ENCODE results near the gene NSFL1C.

The NSFL1C gene

GRCh38 chr20:1420066-1420465 lies 46.6 kb downstream of the NSFL1C start:
- H3F3A ChIP-seq (ENCODE audit: control insufficient read depth, insufficient read depth): no peaks in the 10 kb centered on the region
- H3K4me3 ChIP-seq (ENCODE audit: low read length): no peak overlapping the region
- TF ChIP-seq EZH2phosphoT487 (IDR thresholded peaks at IDR 0.05; ENCODE audit: borderline replicate concordance, low read length) (no peak), CTCF (IDR thresholded peaks at IDR 0.05; ENCODE audit: low read depth, low read length, poor library complexity, severe bottlenecking) (no peak)
- no peak overlapping the region for H3K4me2 ChIP-seq (ENCODE audit: low read length)
- H3K9me3 ChIP-seq (ENCODE audit: control insufficient read depth, insufficient read depth, low read length): peaks cover 12% of the 10 kb centered on the region; the same call in 1 of the 2 replicates
- no peak overlapping the region for H3K27ac ChIP-seq (ENCODE audit: low read depth, low read length)
- no peaks in the 10 kb centered on the region for H3K9me2 ChIP-seq (replicated peaks; ENCODE audit: control insufficient read depth, low read length)
- H3K36me3 ChIP-seq (ENCODE audit: control insufficient read depth, low read length): no peaks in the 10 kb centered on the region
- no peaks in the 10 kb centered on the region for H4K20me1 ChIP-seq (ENCODE audit: control insufficient read depth, insufficient read depth, low read depth, low read length)
- H3K27me3 ChIP-seq (ENCODE audit: control insufficient read depth, low read length): no peaks in the 10 kb centered on the region
- peaks cover 5% of the 10 kb centered on the region; the same call in 1 of the 2 replicates for H3K4me1 ChIP-seq (ENCODE audit: control insufficient read depth, low read length)
- H3K79me2 ChIP-seq (ENCODE audit: control insufficient read depth, low read length): no peaks in the 10 kb centered on the region

GRCh38 chr20:1418350-1418749 lies 48.3 kb downstream of the NSFL1C start:
- H3K27ac ChIP-seq (ENCODE audit: low read depth, low read length): no peak overlapping the region

GRCh38 chr20:1417790-1418189 lies 48.9 kb downstream of the NSFL1C start:
- Histone ChIP-seq H3K27ac (ENCODE audit: low read depth, low read length) (no peak overlapping the region), H3F3A (ENCODE audit: control insufficient read depth, insufficient read depth) (no peaks in the 10 kb centered on the region), H3K4me2 (ENCODE audit: low read length) (no peak overlapping the region)

More at GRCh38 chr20:1418350-1418749, 48.3 kb downstream of the NSFL1C start:
- TF ChIP-seq CTCF (IDR thresholded peaks at IDR 0.05; ENCODE audit: low read depth, low read length, poor library complexity, severe bottlenecking) (no peak), EZH2phosphoT487 (IDR thresholded peaks at IDR 0.05; ENCODE audit: borderline replicate concordance, low read length) (no peak)
- H4K20me1 ChIP-seq (ENCODE audit: control insufficient read depth, insufficient read depth, low read depth, low read length): no peaks in the 10 kb centered on the region
- H3K9me3 ChIP-seq (ENCODE audit: control insufficient read depth, insufficient read depth, low read length): peaks cover 12% of the 10 kb centered on the region; the same call in 1 of the 2 replicates
- no peaks in the 10 kb centered on the region for H3K36me3 ChIP-seq (ENCODE audit: control insufficient read depth, low read length)
- H3K9me2 ChIP-seq (replicated peaks; ENCODE audit: control insufficient read depth, low read length): no peaks in the 10 kb centered on the region
- no peak overlapping the region for H3K4me3 ChIP-seq (ENCODE audit: low read length)
- no peak overlapping the region for H3K4me2 ChIP-seq (ENCODE audit: low read length)
- H3F3A ChIP-seq (ENCODE audit: control insufficient read depth, insufficient read depth): no peaks in the 10 kb centered on the region
- H3K4me1 ChIP-seq (ENCODE audit: control insufficient read depth, low read length): no peaks in the 10 kb centered on the region
- H3K27me3 ChIP-seq (ENCODE audit: control insufficient read depth, low read length): peaks cover 2% of the 10 kb centered on the region; the same call in 1 of the 2 replicates
- H3K79me2 ChIP-seq (ENCODE audit: control insufficient read depth, low read length): no peaks in the 10 kb centered on the region

More at GRCh38 chr20:1417790-1418189, 48.9 kb downstream of the NSFL1C start:
- no peak for TF ChIP-seq EZH2phosphoT487 (IDR thresholded peaks at IDR 0.05; ENCODE audit: borderline replicate concordance, low read length)
- no peak for TF ChIP-seq CTCF (IDR thresholded peaks at IDR 0.05; ENCODE audit: low read depth, low read length, poor library complexity, severe bottlenecking)
- H3K9me3 ChIP-seq (ENCODE audit: control insufficient read depth, insufficient read depth, low read length): peaks cover 12% of the 10 kb centered on the region; the same call in 1 of the 2 replicates
- no peaks in the 10 kb centered on the region for H4K20me1 ChIP-seq (ENCODE audit: control insufficient read depth, insufficient read depth, low read depth, low read length)
- H3K79me2 ChIP-seq (ENCODE audit: control insufficient read depth, low read length): no peaks in the 10 kb centered on the region
- H3K9me2 ChIP-seq (replicated peaks; ENCODE audit: control insufficient read depth, low read length): no peaks in the 10 kb centered on the region
- H3K4me1 ChIP-seq (ENCODE audit: control insufficient read depth, low read length): no peaks in the 10 kb centered on the region
- H3K4me3 ChIP-seq (ENCODE audit: low read length): no peak overlapping the region
- H3K27me3 ChIP-seq (ENCODE audit: control insufficient read depth, low read length): peaks cover 2% of the 10 kb centered on the region; the same call in 1 of the 2 replicates
- H3K36me3 ChIP-seq (ENCODE audit: control insufficient read depth, low read length): no peaks in the 10 kb centered on the region

All from DOHH2 (cell line).